HG02973 (cell line): ENCODE data around the gene SGTB.
"Not testable (repeated sequence)": the region's sequence is repeated elsewhere in the genome, so short reads cannot be mapped to it uniquely, and the experiment has no call there.

Source experiments
- ATAC-seq: cut with Tn5 transposase; IDR thresholded peaks from one replicate; pipeline ENCODE4 v1.9.1; 2021; ENCODE audit warnings: moderate library complexity; ENCODE audit not compliant: unreplicated experiment

SGTB gene

GRCh38 chr5:65674749-65675148 is 47.2 kb downstream of the SGTB start:
- no peak for ATAC-seq

- ATAC-seq = no peak
Measured at GRCh38 chr5:65672796-65673195, 49.1 kb downstream of the SGTB start.

- no peak for ATAC-seq
Measured at GRCh38 chr5:65668696-65669095, 53.2 kb downstream of the SGTB start.

- ATAC-seq = no peak
Measured at GRCh38 chr5:65663804-65664521, 57.9 kb downstream of the SGTB start.

- no peak for ATAC-seq
Measured at GRCh38 chr5:65654713-65655112, 67.2 kb downstream of the SGTB start.

- no peak for ATAC-seq
Measured at GRCh38 chr5:65651144-65651543, 70.8 kb downstream of the SGTB start.

GRCh38 chr5:65647941-65648340 is 74.0 kb downstream of the SGTB start:
- ATAC-seq = no peak

- no peak for ATAC-seq
Measured at GRCh38 chr5:65646938-65647337, 75.0 kb downstream of the SGTB start.

GRCh38 chr5:65640240-65640639 is 81.7 kb downstream of the SGTB start:
- ATAC-seq = no peak

GRCh38 chr5:65630981-65631380 is 90.9 kb downstream of the SGTB start:
- ATAC-seq = no peak

GRCh38 chr5:65625743-65626142 is 96.2 kb downstream of the SGTB start:
- ATAC-seq = no peak

- ATAC-seq = peak; percentile 72
Measured at GRCh38 chr5:65624571-65625555, 97.0 kb downstream of the SGTB start, which contains the start of the genes SHLD3 and TRAPPC13. SHLD3 (plus strand) TSS chr5:65625027; CDS start chr5:65629588, 4,561 bp downstream. TRAPPC13 (plus strand) TSS chr5:65625027; CDS start chr5:65625061, 34 bp downstream.

- ATAC-seq = peak; percentile 93
Measured at GRCh38 chr5:65624025-65624570, 97.8 kb downstream of the SGTB start, which contains the start of gene TRIM23. TRIM23 (minus strand) TSS chr5:65624333; CDS start chr5:65624274, 59 bp downstream.

- no peak for ATAC-seq
Measured at GRCh38 chr5:65623482-65623881, 98.4 kb downstream of the SGTB start.

- ATAC-seq = not testable (repeated sequence)
Measured at GRCh38 chr5:65621961-65622360, 99.9 kb downstream of the SGTB start.

GRCh38 chr5:65620021-65620420 is 101.9 kb downstream of the SGTB start:
- no peak for ATAC-seq
